Activated B cell treated with CpG ODN at 0.5 μM for 24 hours (primary cell): Measurements from ENCODE around the gene TFF3. TPM values are rescaled to one million over a fixed set of nuclear protein-coding genes. Genes with fewer than 3 reads are reported as not detected.

Source experiments
- ATAC-seq: fragments of 200-7000 bp; cut with Tn5 transposase; one replicate; pipeline ENCODE4 v1.10.0; 2021; ENCODE audit warnings: low read depth, mild to moderate bottlenecking, moderate library complexity
- CTCF ChIA-PET: fragments of 350-600 bp; sonication (Branson Sonifier 250); formaldehyde crosslinking; loops from one replicate; lab custom pipeline; 2021; ENCODE audit warnings: antibody characterized with exemption; lab: Charles Lee
- POLR2A ChIA-PET: fragments of 350-600 bp; sonication (Branson Sonifier 250); formaldehyde crosslinking; loops from one replicate; lab custom pipeline; 2021; ENCODE audit warnings: antibody characterized with exemption; lab: Charles Lee
- DNase-seq: peaks from one replicate; pipeline ENCODE4 v3.0.0; 2022
- H3K27ac Mint-ChIP-seq: one replicate; pipeline ENCODE4 v1.8.0; 2020; ENCODE audit warnings: mixed read lengths
- H3K27me3 Mint-ChIP-seq: one replicate; pipeline ENCODE4 v1.8.0; 2021; ENCODE audit warnings: mixed read lengths
- H3K36me3 Mint-ChIP-seq: one replicate; pipeline ENCODE4 v1.8.0; 2021; ENCODE audit warnings: low read depth, mixed read lengths
- H3K4me1 Mint-ChIP-seq: one replicate; pipeline ENCODE4 v1.8.0; 2021; ENCODE audit warnings: mixed read lengths
- H3K4me3 Mint-ChIP-seq: one replicate; pipeline ENCODE4 v1.8.0; 2020; ENCODE audit warnings: mild to moderate bottlenecking, mixed read lengths
- H3K9me3 Mint-ChIP-seq: one replicate; pipeline ENCODE4 v1.8.0; 2020; ENCODE audit warnings: mixed read lengths
- intact Hi-C: fragments of 100-400 bp; cut with micrococcal nuclease; formaldehyde crosslinking; loops from one replicate; pipeline ENCODE4 v1.15.1; 2024
- total RNA-seq: library from RNA; stranded (reverse); gene quantifications from 2 replicates; pipeline ENCODE4 v1.2.3, GENCODE V29; 2022
- TF ChIP-seq, protein P1 (sequence below): fragments of 200-600 bp; IDR thresholded peaks from one replicate; pipeline ENCODE4 v1.8.0; 2022; ENCODE audit warnings: antibody characterized with exemption, mild to moderate bottlenecking

TFF3 gene
- total RNA-seq, 1 donor from 2014 or later, result not detected

DNA sequence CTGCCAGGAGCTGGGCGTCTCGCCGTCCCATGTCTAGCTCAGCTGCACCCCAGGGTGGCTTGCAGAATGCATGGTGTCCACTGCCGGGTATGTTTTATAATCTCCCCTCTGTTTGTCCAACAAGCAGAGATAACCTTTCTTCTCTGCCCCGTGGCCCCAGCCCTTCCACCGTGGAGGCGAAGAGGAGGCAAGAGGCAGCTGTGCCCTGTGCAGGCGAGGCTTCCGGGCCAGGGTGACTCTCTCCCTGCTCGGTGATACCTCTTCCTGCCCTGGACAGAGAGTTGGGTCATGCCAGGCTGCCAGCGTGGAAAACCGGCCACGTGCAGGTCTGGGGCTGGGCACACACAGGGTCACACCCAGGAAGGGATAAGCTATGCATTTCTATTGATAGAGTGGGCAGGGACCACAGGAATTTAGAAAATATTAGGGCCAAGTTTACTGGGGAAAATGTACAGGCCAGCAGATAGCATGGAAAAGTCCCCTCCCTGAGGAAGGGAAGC is 35.8 kb upstream of the TFF3 start, which contains the start of gene TFF2:
Gene TFF2 (minus strand): TSS at position 68 of the 500 bp plus-strand sequence. CDS start 37 bp downstream, at position 31.
- Mint-ChIP-seq H3K4me3 (no peak within 1 kb of the TSS), H3K27me3 (peaks cover 10% of the 10 kb centered on the region), H3K4me1 (no peaks in the 10 kb centered on the region), H3K9me3 (peaks cover 16% of the 10 kb centered on the region), H3K27ac (no peak within 1 kb of the TSS), H3K36me3 (peaks cover 3% of the 10 kb centered on the region)
- CTCF ChIA-PET, result no interaction called here
- peak; percentile 10 for DNase-seq
- no peak for ATAC-seq
- intact Hi-C loops, result no loop called here
- TF ChIP-seq, protein P1, sequence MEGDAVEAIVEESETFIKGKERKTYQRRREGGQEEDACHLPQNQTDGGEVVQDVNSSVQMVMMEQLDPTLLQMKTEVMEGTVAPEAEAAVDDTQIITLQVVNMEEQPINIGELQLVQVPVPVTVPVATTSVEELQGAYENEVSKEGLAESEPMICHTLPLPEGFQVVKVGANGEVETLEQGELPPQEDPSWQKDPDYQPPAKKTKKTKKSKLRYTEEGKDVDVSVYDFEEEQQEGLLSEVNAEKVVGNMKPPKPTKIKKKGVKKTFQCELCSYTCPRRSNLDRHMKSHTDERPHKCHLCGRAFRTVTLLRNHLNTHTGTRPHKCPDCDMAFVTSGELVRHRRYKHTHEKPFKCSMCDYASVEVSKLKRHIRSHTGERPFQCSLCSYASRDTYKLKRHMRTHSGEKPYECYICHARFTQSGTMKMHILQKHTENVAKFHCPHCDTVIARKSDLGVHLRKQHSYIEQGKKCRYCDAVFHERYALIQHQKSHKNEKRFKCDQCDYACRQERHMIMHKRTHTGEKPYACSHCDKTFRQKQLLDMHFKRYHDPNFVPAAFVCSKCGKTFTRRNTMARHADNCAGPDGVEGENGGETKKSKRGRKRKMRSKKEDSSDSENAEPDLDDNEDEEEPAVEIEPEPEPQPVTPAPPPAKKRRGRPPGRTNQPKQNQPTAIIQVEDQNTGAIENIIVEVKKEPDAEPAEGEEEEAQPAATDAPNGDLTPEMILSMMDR, result no peak
- POLR2A ChIA-PET, result no interaction called here

GRCh38 chr21:42350318-42350910 is 35.2 kb upstream of the TFF3 start:
- CTCF ChIA-PET, result no interaction called here
- ATAC-seq, result no peak

DNA sequence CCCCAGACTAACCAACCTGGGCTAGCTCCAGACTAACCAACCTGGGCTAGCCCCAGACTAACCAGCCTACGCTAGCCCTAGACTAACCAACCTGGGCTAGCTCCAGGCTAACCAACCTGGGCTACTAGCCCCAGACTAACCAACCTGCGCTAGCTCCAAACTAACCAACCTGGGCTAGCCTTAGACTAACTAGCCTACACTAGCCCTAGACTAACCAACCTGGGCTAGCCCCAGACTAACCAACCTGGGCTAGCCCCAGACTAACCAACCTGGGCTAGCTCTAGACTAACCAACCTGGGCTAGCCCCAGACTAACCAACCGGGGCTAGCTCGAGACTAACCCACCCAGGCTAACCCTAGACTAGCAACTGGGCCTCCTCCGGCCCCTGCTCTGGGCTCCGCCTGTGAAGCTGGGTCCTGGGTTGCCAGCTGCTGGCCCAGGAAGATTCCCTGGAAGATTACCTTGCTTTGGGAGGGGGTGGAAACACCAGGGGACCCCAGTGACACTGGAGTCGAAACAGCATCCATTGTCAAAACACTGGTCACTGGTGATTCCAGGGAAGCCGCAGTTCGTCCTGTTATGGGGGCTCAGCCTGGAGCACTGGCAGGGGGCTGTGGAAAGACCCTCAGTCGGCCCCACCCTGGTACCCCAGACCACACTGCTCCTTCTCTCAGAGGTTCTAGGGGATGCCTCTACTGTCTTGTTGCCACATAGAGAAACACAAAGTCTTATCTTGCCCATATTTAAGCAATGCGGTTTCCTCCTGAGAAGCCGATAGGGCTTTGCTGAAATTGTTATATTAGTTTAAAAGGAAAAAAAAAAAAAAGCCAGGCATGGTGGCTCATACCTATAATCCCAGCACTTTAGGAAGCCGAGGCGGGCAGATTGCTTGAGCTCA is 34.5 kb upstream of the TFF3 start:
- ChIA-PET CTCF (no interaction called here), POLR2A (interaction anchor here (0.7 kb wide), 1 partner anchor 171 kb away, joined by 3 read pairs; no protein-coding TSS in a partner anchor)
- TF ChIP-seq, protein P1, result no peak
- Mint-ChIP-seq H3K4me3 (no peak overlapping the region), H3K36me3 (no peaks in the 10 kb centered on the region), H3K9me3 (peaks cover 9% of the 10 kb centered on the region), H3K4me1 (no peaks in the 10 kb centered on the region), H3K27me3 (peaks cover 10% of the 10 kb centered on the region), H3K27ac (no peak overlapping the region)
- intact Hi-C loops, result no loop called here
- ATAC-seq (no peak), DNase-seq (no peak)

More at GRCh38 chr21:42350318-42350910, 35.2 kb upstream of the TFF3 start:
- H3K4me1 Mint-ChIP-seq, result no peaks in the 10 kb centered on the region
- H3K4me3 Mint-ChIP-seq, result no peak overlapping the region
- no peaks in the 10 kb centered on the region for H3K36me3 Mint-ChIP-seq
- intact Hi-C loops, result no loop called here
- H3K27me3 Mint-ChIP-seq, result peaks cover 10% of the 10 kb centered on the region
- POLR2A ChIA-PET, result interaction anchor here (0.7 kb wide), 1 partner anchor 171 kb away, joined by 3 read pairs; no protein-coding TSS in a partner anchor
- H3K27ac Mint-ChIP-seq, result no peak overlapping the region
- DNase-seq, result peak; percentile 8
- H3K9me3 Mint-ChIP-seq, result peaks cover 13% of the 10 kb centered on the region
- TF ChIP-seq, protein P1, result no peak

GRCh38 chr21:42348762-42349161 is 33.6 kb upstream of the TFF3 start:
- Mint-ChIP-seq H3K4me1 (no peaks in the 10 kb centered on the region), H3K27me3 (peaks cover 8% of the 10 kb centered on the region), H3K36me3 (no peaks in the 10 kb centered on the region), H3K4me3 (no peak overlapping the region), H3K27ac (no peak overlapping the region), H3K9me3 (peaks cover 5% of the 10 kb centered on the region)
- intact Hi-C loops, result no loop called here
- DNase-seq (no peak), ATAC-seq (no peak)
- ChIA-PET POLR2A (no interaction called here), CTCF (no interaction called here)
- TF ChIP-seq, protein P1, result no peak
